Hepatocyte (in vitro differentiated cells): ENCODE measurements around the gene PACSIN2.

Source experiments
- EZH2 ChIP-seq: fragments of 200-600 bp; sonication (generic); IDR thresholded peaks from 2 replicates; pipeline ENCODE4 v1.6.1; 2016; ENCODE audit warnings: antibody characterized with exemption, mild to moderate bottlenecking, borderline replicate concordance
- EZH2phosphoT487 ChIP-seq: fragments of 200-600 bp; sonication (generic); IDR thresholded peaks from one replicate; pipeline ENCODE4 v1.6.1; 2018; ENCODE audit warnings: antibody characterized with exemption, mild to moderate bottlenecking, low read depth, moderate library complexity; ENCODE audit not compliant: unreplicated experiment, severe bottlenecking
- TF ChIP-seq, protein P1 (sequence below): fragments of 200-600 bp; sonication (generic); IDR thresholded peaks from 2 replicates; pipeline ENCODE4 v1.5.1; 2016; ENCODE audit warnings: antibody characterized with exemption, mild to moderate bottlenecking; ENCODE audit not compliant: poor library complexity

DNA sequence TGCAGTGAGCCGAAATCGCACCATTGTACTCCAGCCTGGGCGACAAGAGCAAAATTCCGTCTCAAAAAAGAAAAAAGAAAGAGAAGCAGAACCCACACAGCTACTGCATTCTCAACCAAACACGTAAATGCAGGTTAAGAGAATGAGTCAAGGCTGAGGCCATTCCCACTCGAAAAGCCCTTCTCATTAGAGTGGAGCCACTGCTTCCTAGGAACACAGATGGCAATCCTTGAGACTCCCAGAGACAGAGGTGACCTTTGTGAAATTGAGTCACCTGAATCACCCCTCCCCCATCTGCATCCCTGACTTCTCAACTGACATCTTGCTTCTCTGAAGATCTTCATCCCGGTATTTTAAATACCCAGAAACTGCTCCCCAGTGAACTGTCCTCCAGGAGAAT is 8.2 kb downstream of the PACSIN2 start:
- TF ChIP-seq EZH2 (no peak), EZH2phosphoT487 (no peak)
- TF ChIP-seq, protein P1, sequence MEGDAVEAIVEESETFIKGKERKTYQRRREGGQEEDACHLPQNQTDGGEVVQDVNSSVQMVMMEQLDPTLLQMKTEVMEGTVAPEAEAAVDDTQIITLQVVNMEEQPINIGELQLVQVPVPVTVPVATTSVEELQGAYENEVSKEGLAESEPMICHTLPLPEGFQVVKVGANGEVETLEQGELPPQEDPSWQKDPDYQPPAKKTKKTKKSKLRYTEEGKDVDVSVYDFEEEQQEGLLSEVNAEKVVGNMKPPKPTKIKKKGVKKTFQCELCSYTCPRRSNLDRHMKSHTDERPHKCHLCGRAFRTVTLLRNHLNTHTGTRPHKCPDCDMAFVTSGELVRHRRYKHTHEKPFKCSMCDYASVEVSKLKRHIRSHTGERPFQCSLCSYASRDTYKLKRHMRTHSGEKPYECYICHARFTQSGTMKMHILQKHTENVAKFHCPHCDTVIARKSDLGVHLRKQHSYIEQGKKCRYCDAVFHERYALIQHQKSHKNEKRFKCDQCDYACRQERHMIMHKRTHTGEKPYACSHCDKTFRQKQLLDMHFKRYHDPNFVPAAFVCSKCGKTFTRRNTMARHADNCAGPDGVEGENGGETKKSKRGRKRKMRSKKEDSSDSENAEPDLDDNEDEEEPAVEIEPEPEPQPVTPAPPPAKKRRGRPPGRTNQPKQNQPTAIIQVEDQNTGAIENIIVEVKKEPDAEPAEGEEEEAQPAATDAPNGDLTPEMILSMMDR = no peak
